Panc1 (cell line): ENCODE results near the gene PSTPIP1. TPM values are rescaled to one million over a fixed set of nuclear protein-coding genes. Genes with fewer than 3 reads are reported as not detected.

Experiments used
- ATAC-seq: fragments of 200-7000 bp; cut with Tn5 transposase; 2 replicates; pipeline ENCODE4 v1.9.1; 2020; ENCODE audit warnings: mild to moderate bottlenecking, moderate library complexity
- BruUV-seq: library from RNA; stranded (reverse); fragments of 400-500 nt; replicated peaks from 2 replicates; lab custom pipeline; 2021; lab: Mats Ljungman, UMichigan
- CTCF ChIA-PET: fragments of 300-600 bp; sonication (Branson Sonifier 250); formaldehyde crosslinking; loops from one replicate; lab custom pipeline; 2022; ENCODE audit warnings: antibody characterized with exemption; lab: Charles Lee
- POLR2A ChIA-PET: fragments of 300-600 bp; sonication (Branson Sonifier 250); formaldehyde crosslinking; loops from one replicate; lab custom pipeline; 2022; ENCODE audit warnings: antibody characterized with exemption; lab: Charles Lee
- DNase-seq: peaks from one replicate; pipeline ENCODE4 v3.0.0-alpha.2; 2010; ENCODE audit warnings: low read depth, low spot score
- H3K27ac ChIP-seq: 2 replicates; pipeline ENCODE4 v1.5.1; 2011; ENCODE audit warnings: mild to moderate bottlenecking, low read length, inconsistent platforms
- H3K27me3 ChIP-seq: fragments of 200-500 bp; sonication (Bioruptor generic); 2 replicates; pipeline ENCODE4 v1.6.0; 2014; ENCODE audit warnings: low read length, inconsistent platforms; ENCODE audit not compliant: control insufficient read depth, insufficient read depth
- H3K36me3 ChIP-seq: fragments of 200-500 bp; sonication (Bioruptor generic); 2 replicates; pipeline ENCODE4 v1.5.1; 2014; ENCODE audit warnings: inconsistent platforms, mild to moderate bottlenecking, low read length, moderate library complexity; ENCODE audit not compliant: control insufficient read depth, insufficient read depth
- H3K4me1 ChIP-seq: 2 replicates; pipeline ENCODE4 v1.5.1; 2011; ENCODE audit warnings: inconsistent platforms, mild to moderate bottlenecking, low read length, moderate library complexity; ENCODE audit not compliant: control insufficient read depth, insufficient read depth
- H3K4me3 ChIP-seq, 2 experiments: 2 replicates each; pipeline ENCODE4 v1.5.1; 2011 to 2012; ENCODE audit warnings: low read depth in 2 of 2, low read length in 2 of 2, mild to moderate bottlenecking in 2 of 2, inconsistent platforms in 1 of 2, moderate library complexity in 1 of 2
- H3K9me3 ChIP-seq: fragments of 200-500 bp; sonication (Bioruptor generic); 2 replicates; pipeline ENCODE4 v1.5.1; 2014; ENCODE audit warnings: low read depth, mild to moderate bottlenecking, inconsistent platforms, low read length, moderate library complexity; ENCODE audit not compliant: control insufficient read depth, insufficient read depth
- CTCF ChIP-seq: fragments of 450-650 bp; IDR thresholded peaks from 2 replicates; pipeline ENCODE4 v1.5.1; 2017; ENCODE audit warnings: mild to moderate bottlenecking
- POLR2AphosphoS5 ChIP-seq: IDR thresholded peaks from 2 replicates; pipeline ENCODE4 v1.6.1; 2012; ENCODE audit warnings: mild to moderate bottlenecking, low read depth, low read length, moderate library complexity
- SIN3A ChIP-seq: IDR thresholded peaks from 2 replicates; pipeline ENCODE4 v1.6.1; 2012; ENCODE audit warnings: low read depth, mild to moderate bottlenecking, low read length, moderate library complexity, borderline replicate concordance; ENCODE audit not compliant: insufficient read depth
- TCF7L2 ChIP-seq: IDR thresholded peaks from 2 replicates; pipeline ENCODE4 v1.6.1; 2011; ENCODE audit warnings: mild to moderate bottlenecking, low read depth, low read length, inconsistent platforms
- in situ Hi-C: cut with HindIII; loops from 2 replicates; pipeline ENCODE4 v1.10.0; 2016; ENCODE audit warnings: low sequenced_read_pairs, low pct_unique_long_range_greater_than_20kb
- intact Hi-C: fragments of 100-400 bp; cut with micrococcal nuclease; formaldehyde crosslinking; loops from one replicate; pipeline ENCODE4 v1.10.0; 2022; ENCODE audit not compliant: unreplicated experiment
- total RNA-seq: library from RNA; stranded (reverse); gene quantifications from one replicate; pipeline ENCODE4 v1.2.1, GENCODE V29; 2021; ENCODE audit not compliant: unreplicated experiment
- TF ChIP-seq, protein P1 (sequence below), 2 experiments: IDR thresholded peaks; 2 replicates each; pipeline ENCODE4 v1.6.1; 2011 to 2012; ENCODE audit warnings: low read depth in 2 of 2, control low read depth in 1 of 2, low read length in 1 of 2, mild to moderate bottlenecking in 1 of 2, moderate library complexity in 1 of 2; ENCODE audit not compliant: insufficient read depth in 1 of 2

Gene PSTPIP1
- total RNA-seq, 1 experiment from 2014 or later: 0.46 TPM

DNA sequence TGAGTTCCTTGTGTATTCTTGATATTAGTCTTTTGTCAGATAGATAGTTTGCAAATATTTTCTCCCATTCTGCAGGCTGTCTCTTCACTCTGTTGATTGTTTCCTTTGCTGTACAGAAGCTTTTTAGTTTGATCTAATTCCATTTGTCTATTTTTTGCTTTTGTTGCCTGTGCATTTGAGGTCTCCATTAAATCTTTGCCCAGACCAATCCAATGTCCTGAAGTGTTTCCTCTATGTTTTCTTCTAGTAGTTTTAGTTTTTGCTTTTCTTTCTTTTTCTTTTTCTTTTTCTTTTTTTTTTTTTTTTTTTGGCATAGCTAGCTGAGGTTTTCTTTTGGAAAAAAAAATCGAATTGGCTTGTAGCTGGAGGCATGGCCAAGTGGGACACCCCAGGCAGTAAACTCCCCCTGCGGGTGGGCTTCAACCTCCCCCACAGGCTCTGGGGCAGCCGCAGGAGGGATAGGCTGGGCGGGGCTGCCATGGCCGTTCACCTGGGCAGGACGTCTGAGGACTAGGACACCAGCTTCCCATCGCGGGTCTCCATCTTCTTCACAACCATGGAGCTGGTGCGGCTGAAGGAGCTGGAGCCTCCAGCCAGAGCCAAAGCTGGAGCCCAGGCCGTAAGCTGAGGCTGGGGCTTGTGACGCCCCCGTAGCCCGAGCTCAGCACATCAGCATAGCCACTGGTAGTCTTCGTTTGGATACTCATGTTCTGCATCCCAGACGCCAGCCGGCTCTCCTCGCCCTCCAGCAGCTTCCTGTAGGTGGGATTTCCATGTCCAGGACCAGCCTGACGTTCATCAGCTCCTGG is 16.2 kb upstream of the PSTPIP1 start:
- no peak for ATAC-seq
- intact Hi-C loops: no loop called here
- POLR2A ChIA-PET: no interaction called here

DNA sequence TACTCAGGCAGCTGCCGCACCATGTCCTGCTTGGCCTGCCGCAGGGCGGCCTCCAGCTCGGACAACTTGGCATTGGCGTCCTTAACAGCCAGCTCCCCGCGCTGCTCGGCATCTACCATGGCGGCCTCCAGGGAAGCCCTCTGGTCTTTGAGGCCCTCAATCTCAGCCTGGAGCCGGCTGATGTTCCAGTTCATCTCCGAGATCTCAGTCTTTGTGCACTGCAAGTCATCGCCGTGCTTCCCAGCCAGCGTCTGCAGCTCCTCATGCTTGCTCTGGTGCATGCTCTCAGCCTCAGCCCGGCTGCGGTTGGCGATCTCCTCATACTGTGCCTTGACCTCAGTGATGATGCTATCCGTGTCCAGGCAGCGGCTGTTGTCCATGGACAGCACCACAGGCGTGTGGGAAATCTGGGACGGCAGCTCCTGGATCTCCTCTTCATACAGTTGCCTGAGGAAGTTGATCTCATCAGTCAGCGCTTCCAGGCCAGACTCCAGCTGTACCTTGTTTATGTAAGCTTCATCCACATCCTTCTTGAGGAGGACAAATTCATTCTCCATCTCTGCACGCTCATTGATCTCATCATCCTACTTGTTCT is 15.5 kb upstream of the PSTPIP1 start:
- no peak overlapping the region for H3K4me3 ChIP-seq
- intact Hi-C loops (no loop called here), in situ Hi-C loops (no loop called here)
- CTCF ChIA-PET: no interaction called here
- DNase-seq (no peak), ATAC-seq (no peak)
- no peaks in the 10 kb centered on the region for H3K4me1 ChIP-seq
- H3K36me3 ChIP-seq: no peaks in the 10 kb centered on the region
- no peaks in the 10 kb centered on the region for H3K9me3 ChIP-seq
- no TSS peak for BruUV-seq
- no peak overlapping the region for H3K27ac ChIP-seq
- POLR2A ChIA-PET: no interaction called here
- no peaks in the 10 kb centered on the region for H3K27me3 ChIP-seq
- TF ChIP-seq POLR2AphosphoS5 (no peak), CTCF (no peak), TCF7L2 (no peak), SIN3A (no peak)
- TF ChIP-seq, protein P1, sequence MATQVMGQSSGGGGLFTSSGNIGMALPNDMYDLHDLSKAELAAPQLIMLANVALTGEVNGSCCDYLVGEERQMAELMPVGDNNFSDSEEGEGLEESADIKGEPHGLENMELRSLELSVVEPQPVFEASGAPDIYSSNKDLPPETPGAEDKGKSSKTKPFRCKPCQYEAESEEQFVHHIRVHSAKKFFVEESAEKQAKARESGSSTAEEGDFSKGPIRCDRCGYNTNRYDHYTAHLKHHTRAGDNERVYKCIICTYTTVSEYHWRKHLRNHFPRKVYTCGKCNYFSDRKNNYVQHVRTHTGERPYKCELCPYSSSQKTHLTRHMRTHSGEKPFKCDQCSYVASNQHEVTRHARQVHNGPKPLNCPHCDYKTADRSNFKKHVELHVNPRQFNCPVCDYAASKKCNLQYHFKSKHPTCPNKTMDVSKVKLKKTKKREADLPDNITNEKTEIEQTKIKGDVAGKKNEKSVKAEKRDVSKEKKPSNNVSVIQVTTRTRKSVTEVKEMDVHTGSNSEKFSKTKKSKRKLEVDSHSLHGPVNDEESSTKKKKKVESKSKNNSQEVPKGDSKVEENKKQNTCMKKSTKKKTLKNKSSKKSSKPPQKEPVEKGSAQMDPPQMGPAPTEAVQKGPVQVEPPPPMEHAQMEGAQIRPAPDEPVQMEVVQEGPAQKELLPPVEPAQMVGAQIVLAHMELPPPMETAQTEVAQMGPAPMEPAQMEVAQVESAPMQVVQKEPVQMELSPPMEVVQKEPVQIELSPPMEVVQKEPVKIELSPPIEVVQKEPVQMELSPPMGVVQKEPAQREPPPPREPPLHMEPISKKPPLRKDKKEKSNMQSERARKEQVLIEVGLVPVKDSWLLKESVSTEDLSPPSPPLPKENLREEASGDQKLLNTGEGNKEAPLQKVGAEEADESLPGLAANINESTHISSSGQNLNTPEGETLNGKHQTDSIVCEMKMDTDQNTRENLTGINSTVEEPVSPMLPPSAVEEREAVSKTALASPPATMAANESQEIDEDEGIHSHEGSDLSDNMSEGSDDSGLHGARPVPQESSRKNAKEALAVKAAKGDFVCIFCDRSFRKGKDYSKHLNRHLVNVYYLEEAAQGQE (IDR thresholded peaks at IDR 0.05; ENCODE audit: insufficient read depth in 1 of 2, low read depth in 2 of 2, low read length in 1 of 2): no peak

More for the DNA sequence above, 16.2 kb upstream of the PSTPIP1 start:
- no peak overlapping the region for H3K4me3 ChIP-seq
- H3K4me1 ChIP-seq: no peaks in the 10 kb centered on the region
- TF ChIP-seq POLR2AphosphoS5: no peak
- no peaks in the 10 kb centered on the region for H3K36me3 ChIP-seq
- no peaks in the 10 kb centered on the region for H3K27me3 ChIP-seq
- no peak overlapping the region for H3K27ac ChIP-seq
- no peak for DNase-seq
- CTCF ChIA-PET: interaction anchor here (1.1 kb wide), 1 partner anchor 45 kb away, joined by 4 read pairs; no protein-coding TSS in a partner anchor
- no TSS peak for BruUV-seq
- in situ Hi-C loops: no loop called here
- no peaks in the 10 kb centered on the region for H3K9me3 ChIP-seq
